Smooth muscle cell (in vitro differentiated cells): ENCODE measurements around the gene MGARP. TPM values are rescaled to one million over a fixed set of nuclear protein-coding genes. Genes with fewer than 3 reads are reported as not detected.

Source experiments
- DNase-seq: peaks from one replicate; lab custom pipeline; 2025; ENCODE audit not compliant: unreplicated experiment; lab: John Stamatoyannopoulos, UW
- H2AFZ ChIP-seq: fragments of 200-600 bp; sonication (generic); 2 replicates; pipeline ENCODE4 v1.6.0; 2016; ENCODE audit warnings: antibody characterized with exemption, low read depth, mild to moderate bottlenecking
- H3F3A ChIP-seq: fragments of 200-600 bp; sonication (generic); 2 replicates; pipeline ENCODE4 v1.6.0; 2017; ENCODE audit warnings: antibody characterized with exemption, low read depth
- H3K27ac ChIP-seq: fragments of 200-600 bp; sonication (generic); 2 replicates; pipeline ENCODE4 v1.5.1; 2016; ENCODE audit warnings: low read depth, mild to moderate bottlenecking
- H3K27me3 ChIP-seq: fragments of 200-600 bp; sonication (generic); 2 replicates; pipeline ENCODE4 v1.6.1; 2016; ENCODE audit warnings: low read depth, mild to moderate bottlenecking
- H3K36me3 ChIP-seq: fragments of 200-600 bp; sonication (generic); 2 replicates; pipeline ENCODE4 v1.5.1; 2016; ENCODE audit warnings: low read depth
- H3K4me1 ChIP-seq: fragments of 200-600 bp; sonication (generic); 2 replicates; pipeline ENCODE4 v1.5.1; 2016; ENCODE audit warnings: low read depth
- H3K4me2 ChIP-seq: fragments of 200-600 bp; sonication (generic); 2 replicates; pipeline ENCODE4 v1.6.0; 2016; ENCODE audit warnings: mild to moderate bottlenecking
- H3K4me3 ChIP-seq: fragments of 200-600 bp; sonication (generic); 2 replicates; pipeline ENCODE4 v1.5.1; 2016; ENCODE audit warnings: mild to moderate bottlenecking
- H3K79me2 ChIP-seq: fragments of 200-600 bp; sonication (generic); 2 replicates; pipeline ENCODE4 v1.6.0; 2016; ENCODE audit warnings: low read depth, mild to moderate bottlenecking
- H3K9ac ChIP-seq: fragments of 200-600 bp; sonication (generic); 2 replicates; pipeline ENCODE4 v1.6.0; 2016; ENCODE audit warnings: low read depth
- H3K9me3 ChIP-seq: fragments of 200-600 bp; sonication (generic); replicated peaks from 2 replicates; pipeline ENCODE4 v1.5.1; 2016; ENCODE audit warnings: low read depth
- H4K20me1 ChIP-seq: fragments of 200-600 bp; sonication (generic); 2 replicates; pipeline ENCODE4 v1.6.0; 2016; ENCODE audit warnings: low read depth
- CTCF ChIP-seq: fragments of 200-600 bp; sonication (generic); IDR thresholded peaks from 2 replicates; pipeline ENCODE4 v1.5.1; 2017; ENCODE audit warnings: borderline replicate concordance, mild to moderate bottlenecking, antibody characterized with exemption; ENCODE audit not compliant: insufficient read depth, poor library complexity, severe bottlenecking
- WGBS: methylation state at CpG from one replicate; pipeline ENCODE4 v1.1.7; 2016; ENCODE audit warnings: low lambda C conversion rate; 5-methylcytosine and 5-hydroxymethylcytosine counted together
- polyA plus RNA-seq: library from polyadenylated mRNA; unstranded; fragments of >200 nt; fragmentation: Nextera tagmentation; extraction: Ambion mirVana; gene quantifications from 2 replicates; pipeline ENCODE4 v1.2.1, GENCODE V29; 2016
- total RNA-seq: library from RNA; depleted of rRNA; stranded (reverse); fragments of >200 nt; gene quantifications from 2 replicates; pipeline ENCODE4 v1.2.3, GENCODE V29; 2014

Gene MGARP
- total and polyA plus RNA-seq, 2 experiments from 2014 or later = 0.39 TPM; not detected in 1

- no peak for DNase-seq
- Histone ChIP-seq H3F3A (peaks cover 16% of the 10 kb centered on the region), H3K4me1 (no peaks in the 10 kb centered on the region), H3K4me3 (no peak overlapping the region), H2AFZ (no peak overlapping the region), H3K4me2 (peak overlapping the region; percentile 46), H3K9ac (no peak overlapping the region), H3K9me3 (no peaks in the 10 kb centered on the region), H3K27me3 (no peaks in the 10 kb centered on the region), H3K79me2 (no peaks in the 10 kb centered on the region), H3K27ac (peak overlapping the region; percentile 72), H4K20me1 (no peaks in the 10 kb centered on the region), H3K36me3 (no peaks in the 10 kb centered on the region)
- 74% methylated on average over 2 of the region's 2 CpGs for WGBS
- TF ChIP-seq CTCF = no peak
Observed at GRCh38 chr4:139242511-139243051, 37.4 kb downstream of the MGARP start.

DNA sequence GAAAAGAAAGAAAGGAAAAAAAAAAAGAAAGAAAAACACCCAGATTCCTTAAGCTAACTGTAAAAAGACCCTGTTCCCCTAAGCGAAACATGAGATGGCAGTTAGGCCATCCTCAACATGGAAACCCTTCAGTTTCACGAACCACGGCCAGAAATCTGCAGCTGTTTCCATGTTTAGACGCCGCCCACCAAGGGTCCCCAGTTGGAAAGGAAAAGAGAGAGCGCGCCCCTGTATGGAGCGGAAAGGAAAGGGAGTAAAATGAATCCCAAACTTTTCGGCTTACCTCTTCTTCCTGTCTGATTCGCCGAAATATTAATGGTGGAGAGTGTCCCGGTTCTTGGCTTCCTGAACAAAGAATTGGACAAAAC is 38.3 kb downstream of the MGARP start:
- Histone ChIP-seq H3K36me3 (no peaks in the 10 kb centered on the region), H3K4me2 (peak overlapping the region; percentile 46), H3K79me2 (no peaks in the 10 kb centered on the region), H3K9ac (no peak overlapping the region), H3K9me3 (no peaks in the 10 kb centered on the region), H3F3A (peaks cover 16% of the 10 kb centered on the region), H3K4me3 (no peak overlapping the region), H3K27ac (peak overlapping the region; percentile 72), H3K4me1 (no peaks in the 10 kb centered on the region), H2AFZ (no peak overlapping the region), H3K27me3 (no peaks in the 10 kb centered on the region), H4K20me1 (no peaks in the 10 kb centered on the region)
- 92% methylated on average over 12 of the region's 12 CpGs for WGBS
- DNase-seq = no peak
- no peak for TF ChIP-seq CTCF

- H2AFZ ChIP-seq = no peak overlapping the region
- WGBS = 63% methylated on average over 11 of the region's 11 CpGs
- no peaks in the 10 kb centered on the region for H3K4me1 ChIP-seq
- peaks cover 16% of the 10 kb centered on the region for H3F3A ChIP-seq
- H4K20me1 ChIP-seq = no peaks in the 10 kb centered on the region
- TF ChIP-seq CTCF = no peak
- H3K9me3 ChIP-seq = no peaks in the 10 kb centered on the region
- no peaks in the 10 kb centered on the region for H3K79me2 ChIP-seq
- H3K36me3 ChIP-seq = no peaks in the 10 kb centered on the region
- H3K27ac ChIP-seq = no peak overlapping the region
- no peak overlapping the region for H3K4me2 ChIP-seq
- H3K4me3 ChIP-seq = no peak overlapping the region
- H3K9ac ChIP-seq = no peak overlapping the region
- no peak for DNase-seq
- H3K27me3 ChIP-seq = no peaks in the 10 kb centered on the region
Observed at GRCh38 chr4:139241086-139241783, 38.8 kb downstream of the MGARP start.

DNA sequence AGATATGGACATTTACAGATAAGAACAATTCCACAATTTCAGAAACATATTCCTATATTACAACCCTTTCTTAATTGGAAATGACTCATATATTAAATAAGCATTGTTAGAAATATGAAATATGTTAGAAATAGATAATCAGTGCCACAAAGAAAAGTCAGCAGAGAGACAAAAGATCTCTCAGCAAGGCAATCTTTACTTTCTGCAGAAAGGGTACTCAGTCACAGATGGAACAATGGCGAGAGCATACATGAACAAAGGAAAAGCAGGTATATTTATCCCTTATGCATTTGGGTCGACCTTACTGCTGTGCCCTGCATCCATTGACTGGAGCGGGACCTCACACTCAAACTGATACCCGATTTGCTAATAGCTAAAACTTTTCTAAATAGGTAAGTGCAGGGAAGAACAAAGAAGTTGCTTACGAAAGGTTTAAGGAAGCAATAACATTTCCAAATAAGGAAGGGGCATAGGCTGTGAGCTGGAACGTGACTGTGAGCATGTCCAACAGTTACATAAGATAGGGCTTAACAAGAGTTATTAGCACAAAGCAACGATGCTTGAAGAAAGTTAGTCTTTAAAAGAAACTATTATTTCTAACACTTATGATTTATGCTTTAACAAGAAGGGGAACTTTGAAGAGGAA is 40.8 kb downstream of the MGARP start:
- Histone ChIP-seq H3K9ac (no peak overlapping the region), H3F3A (peaks cover 13% of the 10 kb centered on the region)
- 67% methylated on average over 7 of the region's 7 CpGs for WGBS

More for the DNA sequence above, 40.8 kb downstream of the MGARP start:
- Histone ChIP-seq H3K4me2 (no peak overlapping the region), H3K9me3 (no peaks in the 10 kb centered on the region), H3K27ac (no peak overlapping the region), H3K36me3 (no peaks in the 10 kb centered on the region), H3K27me3 (no peaks in the 10 kb centered on the region), H3K4me1 (no peaks in the 10 kb centered on the region), H3K79me2 (no peaks in the 10 kb centered on the region), H2AFZ (peak overlapping the region; percentile 63), H4K20me1 (no peaks in the 10 kb centered on the region), H3K4me3 (no peak overlapping the region)
- no peak for TF ChIP-seq CTCF
- DNase-seq = no peak
